HepG2 (cell line): ENCODE data around the gene FGF14.

Experiments
- ARNTL ChIP-seq: sonication (generic); formaldehyde crosslinking; IDR thresholded peaks from 2 replicates; pipeline ENCODE4 v1.4.0; 2020; ENCODE audit warnings: mild to moderate bottlenecking, missing genetic modification reagents
- ASH2L ChIP-seq: fragments of 300-600, 200-600 bp; sonication (generic); IDR thresholded peaks from 2 replicates; pipeline ENCODE4 v1.7.0; 2017; ENCODE audit warnings: low read depth, mild to moderate bottlenecking, moderate library complexity, mixed read lengths, low read length; ENCODE audit not compliant: insufficient read length
- CTCF ChIP-seq: sonication (generic); formaldehyde crosslinking; IDR thresholded peaks from 2 replicates; pipeline ENCODE4 v1.5.0; 2020; ENCODE audit warnings: mild to moderate bottlenecking, missing genetic modification reagents, moderate library complexity
- IRF2 ChIP-seq: IDR thresholded peaks from 2 replicates; pipeline ENCODE4 v1.6.1; 2018; ENCODE audit warnings: missing genetic modification reagents, missing compliant biosample characterization
- MXI1 ChIP-seq: IDR thresholded peaks from 3 replicates; pipeline ENCODE4 v1.6.1; 2012; ENCODE audit warnings: low read depth, low read length, inconsistent platforms, borderline replicate concordance
- NFAT5 ChIP-seq: sonication (generic); formaldehyde crosslinking; IDR thresholded peaks from 2 replicates; pipeline ENCODE4 v1.4.0; 2020; ENCODE audit warnings: missing genetic modification reagents
- SALL2 ChIP-seq: sonication (generic); formaldehyde crosslinking; IDR thresholded peaks from 2 replicates; pipeline ENCODE4 v1.8.1; 2023; ENCODE audit warnings: mild to moderate bottlenecking, missing genetic modification reagents, inconsistent platforms
- SIN3A ChIP-seq: IDR thresholded peaks from 2 replicates; pipeline ENCODE4 v1.6.1; 2011; ENCODE audit warnings: low read depth, mild to moderate bottlenecking, control low read depth, low read length, borderline replicate concordance
- SSRP1 ChIP-seq: IDR thresholded peaks from 2 replicates; pipeline ENCODE4 v1.6.1; 2016; ENCODE audit warnings: control low read depth
- ZBTB10 ChIP-seq: sonication (generic); formaldehyde crosslinking; IDR thresholded peaks from 2 replicates; pipeline ENCODE4 v1.4.0; 2020; ENCODE audit warnings: missing genetic modification reagents, borderline replicate concordance
- ZNF230 ChIP-seq: sonication (generic); formaldehyde crosslinking; IDR thresholded peaks from 2 replicates; pipeline ENCODE4 v1.4.0; 2020; ENCODE audit warnings: mild to moderate bottlenecking, missing genetic modification reagents
- ZNF543 ChIP-seq: sonication (generic); formaldehyde crosslinking; IDR thresholded peaks from 2 replicates; pipeline ENCODE4 v1.4.0; 2020; ENCODE audit warnings: mild to moderate bottlenecking, missing genetic modification reagents

GRCh38 chr13:102021777-102022176, 380.1 kb downstream of the FGF14 start:
- TF ChIP-seq SSRP1 (CRISPR knock-in tag) = no peak
- no peak for TF ChIP-seq NFAT5 (CRISPR knock-in tag)
- TF ChIP-seq IRF2 = no peak
- no peak for TF ChIP-seq CTCF (CRISPR knock-in tag)
- no peak for TF ChIP-seq ZNF543 (CRISPR knock-in tag)
- no peak for TF ChIP-seq ARNTL
- TF ChIP-seq SIN3A = no peak
- no peak for TF ChIP-seq SALL2
- TF ChIP-seq MXI1 = no peak
- no peak for TF ChIP-seq ZNF230
- no peak for TF ChIP-seq ASH2L
- no peak for TF ChIP-seq ZBTB10 (CRISPR knock-in tag)
